Ishikawa (cell line): ENCODE measurements around the gene RAB27B.

Experiments used
- CEBPB ChIP-seq: IDR thresholded peaks from 2 replicates; pipeline ENCODE4 v1.6.1; 2012
- CREB1 ChIP-seq: IDR thresholded peaks from 2 replicates; pipeline ENCODE4 v1.6.1; 2012; ENCODE audit warnings: low read depth
- EGR1 ChIP-seq: IDR thresholded peaks from 2 replicates; pipeline ENCODE4 v1.6.1; 2012
- EP300 ChIP-seq: IDR thresholded peaks from 2 replicates; pipeline ENCODE4 v1.6.1; 2012; ENCODE audit warnings: borderline replicate concordance
- FOXM1 ChIP-seq: IDR thresholded peaks from 2 replicates; pipeline ENCODE4 v1.6.1; 2012; ENCODE audit warnings: low read depth, borderline replicate concordance
- MAX ChIP-seq: IDR thresholded peaks from 2 replicates; pipeline ENCODE4 v1.6.1; 2012
- NFIC ChIP-seq: IDR thresholded peaks from 2 replicates; pipeline ENCODE4 v1.6.1; 2012
- RAD21 ChIP-seq: IDR thresholded peaks from 2 replicates; pipeline ENCODE4 v1.6.1; 2012; ENCODE audit warnings: low read depth
- TAF1 ChIP-seq: IDR thresholded peaks from 2 replicates; pipeline ENCODE4 v1.6.1; 2012; ENCODE audit warnings: low read depth, mild to moderate bottlenecking
- TCF12 ChIP-seq: IDR thresholded peaks from 2 replicates; pipeline ENCODE4 v1.6.1; 2012; ENCODE audit warnings: low read depth
- TEAD4 ChIP-seq: IDR thresholded peaks from 2 replicates; pipeline ENCODE4 v1.6.1; 2012
- YY1 ChIP-seq: IDR thresholded peaks from 2 replicates; pipeline ENCODE4 v1.6.1; 2012; ENCODE audit warnings: low read depth
- ZBTB7A ChIP-seq: IDR thresholded peaks from 2 replicates; pipeline ENCODE4 v1.6.1; 2012; ENCODE audit warnings: low read depth
- TF ChIP-seq, protein P1 (sequence below): IDR thresholded peaks from 2 replicates; pipeline ENCODE4 v1.6.1; 2012; ENCODE audit warnings: low read depth, mild to moderate bottlenecking
- TF ChIP-seq, protein P2 (sequence below): IDR thresholded peaks from 2 replicates; pipeline ENCODE4 v1.6.1; 2012

Gene RAB27B

DNA sequence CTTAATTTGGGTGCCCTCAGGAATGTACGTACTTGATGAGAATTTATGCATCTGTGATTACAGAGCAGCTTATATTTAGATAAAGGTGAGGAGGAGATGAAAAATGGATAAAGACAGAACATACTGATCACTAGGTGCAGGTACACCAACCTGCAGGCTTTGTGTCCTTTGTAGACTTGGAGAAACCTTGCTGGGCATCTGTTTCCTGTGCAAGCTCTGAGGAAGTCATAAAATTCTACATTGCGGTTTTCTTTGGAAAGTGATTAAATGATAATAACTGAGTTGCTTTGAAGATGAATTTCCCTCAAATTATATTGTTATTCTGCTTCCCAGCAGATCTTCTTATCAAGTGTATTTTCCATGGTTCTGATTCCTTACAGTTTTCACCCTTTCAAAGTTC is 7.7 kb downstream of the RAB27B start:
- TF ChIP-seq, protein P1, sequence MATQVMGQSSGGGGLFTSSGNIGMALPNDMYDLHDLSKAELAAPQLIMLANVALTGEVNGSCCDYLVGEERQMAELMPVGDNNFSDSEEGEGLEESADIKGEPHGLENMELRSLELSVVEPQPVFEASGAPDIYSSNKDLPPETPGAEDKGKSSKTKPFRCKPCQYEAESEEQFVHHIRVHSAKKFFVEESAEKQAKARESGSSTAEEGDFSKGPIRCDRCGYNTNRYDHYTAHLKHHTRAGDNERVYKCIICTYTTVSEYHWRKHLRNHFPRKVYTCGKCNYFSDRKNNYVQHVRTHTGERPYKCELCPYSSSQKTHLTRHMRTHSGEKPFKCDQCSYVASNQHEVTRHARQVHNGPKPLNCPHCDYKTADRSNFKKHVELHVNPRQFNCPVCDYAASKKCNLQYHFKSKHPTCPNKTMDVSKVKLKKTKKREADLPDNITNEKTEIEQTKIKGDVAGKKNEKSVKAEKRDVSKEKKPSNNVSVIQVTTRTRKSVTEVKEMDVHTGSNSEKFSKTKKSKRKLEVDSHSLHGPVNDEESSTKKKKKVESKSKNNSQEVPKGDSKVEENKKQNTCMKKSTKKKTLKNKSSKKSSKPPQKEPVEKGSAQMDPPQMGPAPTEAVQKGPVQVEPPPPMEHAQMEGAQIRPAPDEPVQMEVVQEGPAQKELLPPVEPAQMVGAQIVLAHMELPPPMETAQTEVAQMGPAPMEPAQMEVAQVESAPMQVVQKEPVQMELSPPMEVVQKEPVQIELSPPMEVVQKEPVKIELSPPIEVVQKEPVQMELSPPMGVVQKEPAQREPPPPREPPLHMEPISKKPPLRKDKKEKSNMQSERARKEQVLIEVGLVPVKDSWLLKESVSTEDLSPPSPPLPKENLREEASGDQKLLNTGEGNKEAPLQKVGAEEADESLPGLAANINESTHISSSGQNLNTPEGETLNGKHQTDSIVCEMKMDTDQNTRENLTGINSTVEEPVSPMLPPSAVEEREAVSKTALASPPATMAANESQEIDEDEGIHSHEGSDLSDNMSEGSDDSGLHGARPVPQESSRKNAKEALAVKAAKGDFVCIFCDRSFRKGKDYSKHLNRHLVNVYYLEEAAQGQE = no peak
- no peak for TF ChIP-seq EP300
- no peak for TF ChIP-seq NFIC
- no peak for TF ChIP-seq TEAD4
- TF ChIP-seq TAF1 = no peak
- no peak for TF ChIP-seq YY1
- TF ChIP-seq MAX = no peak
- TF ChIP-seq RAD21 = no peak
- TF ChIP-seq ZBTB7A = no peak
- no peak for TF ChIP-seq EGR1
- TF ChIP-seq FOXM1 = no peak
- no peak for TF ChIP-seq CEBPB
- TF ChIP-seq TCF12 = no peak
- TF ChIP-seq, protein P2, sequence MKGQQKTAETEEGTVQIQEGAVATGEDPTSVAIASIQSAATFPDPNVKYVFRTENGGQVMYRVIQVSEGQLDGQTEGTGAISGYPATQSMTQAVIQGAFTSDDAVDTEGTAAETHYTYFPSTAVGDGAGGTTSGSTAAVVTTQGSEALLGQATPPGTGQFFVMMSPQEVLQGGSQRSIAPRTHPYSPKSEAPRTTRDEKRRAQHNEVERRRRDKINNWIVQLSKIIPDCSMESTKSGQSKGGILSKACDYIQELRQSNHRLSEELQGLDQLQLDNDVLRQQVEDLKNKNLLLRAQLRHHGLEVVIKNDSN = no peak
- TF ChIP-seq CREB1 = no peak

GRCh38 chr18:54843314-54843713 is 15.0 kb downstream of the RAB27B start:
- TF ChIP-seq RAD21 = no peak
- TF ChIP-seq FOXM1 = no peak
- no peak for TF ChIP-seq TAF1
- TF ChIP-seq, protein P2 = no peak
- TF ChIP-seq EP300 = no peak
- no peak for TF ChIP-seq ZBTB7A
- TF ChIP-seq YY1 = no peak
- no peak for TF ChIP-seq CREB1
- TF ChIP-seq, protein P1 = no peak
- TF ChIP-seq MAX = no peak
- no peak for TF ChIP-seq NFIC
- TF ChIP-seq CEBPB = no peak
- TF ChIP-seq EGR1 = no peak
- no peak for TF ChIP-seq TCF12
- no peak for TF ChIP-seq TEAD4

DNA sequence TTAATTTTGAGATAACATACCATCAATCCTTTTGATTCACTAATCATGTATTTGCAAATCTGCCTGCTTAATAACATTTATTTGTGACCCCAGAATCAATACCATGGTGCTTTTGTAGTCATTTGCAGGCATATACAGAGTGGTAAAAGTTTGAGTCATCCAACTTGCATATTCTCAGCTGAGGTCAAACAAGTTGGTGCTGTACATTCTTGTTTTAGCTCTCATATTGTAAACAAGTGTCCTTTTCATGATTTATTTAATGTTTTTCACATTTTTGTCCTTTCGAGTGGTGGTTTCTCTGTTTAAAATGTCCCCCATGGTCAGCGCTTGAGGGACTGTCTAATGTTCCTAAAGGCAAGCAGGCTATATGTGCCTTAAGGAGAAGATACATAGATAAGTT is 17.5 kb downstream of the RAB27B start:
- no peak for TF ChIP-seq CEBPB
- TF ChIP-seq TAF1 = no peak
- TF ChIP-seq TEAD4 = no peak
- no peak for TF ChIP-seq CREB1

GRCh38 chr18:54848121-54848520 is 19.8 kb downstream of the RAB27B start:
- TF ChIP-seq CREB1 (no peak), TEAD4 (no peak), FOXM1 (no peak), RAD21 (no peak), CEBPB (no peak), ZBTB7A (no peak), TCF12 (no peak), EGR1 (no peak)
- TF ChIP-seq, protein P1 = no peak

DNA sequence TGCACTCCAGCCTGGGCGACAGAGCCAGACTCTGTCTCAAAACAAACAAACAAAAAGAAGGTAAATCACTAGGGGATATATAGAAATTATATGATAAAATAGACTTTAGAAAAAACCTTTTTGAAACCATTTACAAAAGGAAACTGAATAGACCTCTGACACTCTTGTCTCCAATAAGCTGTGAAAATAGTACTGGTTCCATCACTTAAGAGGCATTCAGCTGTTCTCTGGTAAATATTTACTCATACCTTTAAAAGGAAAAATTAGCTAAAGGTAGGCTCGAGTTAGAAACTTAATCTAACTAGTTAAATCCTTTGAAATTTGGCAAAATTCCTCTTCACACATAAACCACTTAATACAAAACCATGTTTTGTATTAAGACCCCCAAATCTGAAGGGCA is 21.4 kb downstream of the RAB27B start:
- TF ChIP-seq CEBPB (no peak), ZBTB7A (no peak), TEAD4 (no peak), MAX (no peak), TAF1 (no peak), NFIC (no peak), YY1 (no peak), EP300 (no peak), CREB1 (no peak), FOXM1 (no peak), RAD21 (no peak), TCF12 (no peak), EGR1 (no peak)
- TF ChIP-seq, protein P2 = no peak
- TF ChIP-seq, protein P1 = no peak
